HepG2 (cell line): ENCODE measurements around the gene WASHC2C. TPM values are rescaled to one million over a fixed set of nuclear protein-coding genes. Genes with fewer than 3 reads are reported as not detected.

Source experiments
- ATAC-seq: fragments of 200-7000 bp; cut with Tn5 transposase; 3 replicates; pipeline ENCODE4 v1.9.1; 2020; ENCODE audit warnings: mild to moderate bottlenecking, moderate library complexity
- BruUV-seq: library from RNA; stranded (reverse); fragments of 400-500 nt; replicated peaks from 2 replicates; lab custom pipeline; 2021; lab: Mats Ljungman, UMichigan
- CTCF ChIA-PET: fragments of 300-600 bp; formaldehyde crosslinking; extraction: SDS; loops from one replicate; lab custom pipeline; 2021; ENCODE audit warnings: low total read pairs, inconsistent platforms, low intra/inter-chr PET ratio; lab: Yijun Ruan, JAX
- POLR2A ChIA-PET: fragments of 350-600 bp; sonication (Branson Sonifier 250); formaldehyde crosslinking; loops from one replicate; lab custom pipeline; 2020; ENCODE audit warnings: antibody characterized with exemption, inconsistent platforms; lab: Yijun Ruan, JAX
- DNase-seq: peaks from one replicate; pipeline ENCODE4 v3.0.0-alpha.2; 2015; ENCODE audit warnings: low spot score
- FAIRE-seq: peaks from 3 replicates; lab custom pipeline; 2011; peaks lifted over from hg19 to GRCh38; lab: Jason Lieb, UNC
- H2AFZ ChIP-seq: one replicate; pipeline ENCODE4 v1.6.1; 2011; ENCODE audit warnings: low read length, inconsistent platforms
- H3K27ac ChIP-seq: fragments of 300-600 bp; 3 replicates; pipeline ENCODE4 v1.8.0; 2011; ENCODE audit warnings: mixed run types, mild to moderate bottlenecking, mixed read lengths, low read length, inconsistent platforms; ENCODE audit not compliant: insufficient read depth; ENCODE audit errors: extremely low read length
- H3K27me3 ChIP-seq, 2 experiments: fragments of 200-600 bp in 1 of 2; 2 replicates in 1 of 2; 3 replicates in 1 of 2; pipeline versions ENCODE4 v1.6.0 to v1.8.0; 2011; ENCODE audit warnings: low read length in 2 of 2, mild to moderate bottlenecking in 2 of 2, moderate library complexity in 2 of 2, inconsistent platforms in 1 of 2; ENCODE audit not compliant: insufficient read depth in 2 of 2, control insufficient read depth in 1 of 2
- H3K36me3 ChIP-seq, 2 experiments: fragments of 200-600 bp in 1 of 2; replicated peaks in 1 of 2; 2 replicates in 1 of 2; 3 replicates in 1 of 2; pipeline versions ENCODE4 v1.5.1 to v1.8.0; 2011; ENCODE audit warnings: low read length in 2 of 2, inconsistent platforms in 1 of 2; ENCODE audit not compliant: insufficient read depth in 2 of 2, control insufficient read depth in 1 of 2
- H3K4me1 ChIP-seq: 2 replicates; pipeline ENCODE4 v1.5.1; 2012; ENCODE audit warnings: low read length, inconsistent platforms; ENCODE audit not compliant: insufficient read depth
- H3K4me2 ChIP-seq: 2 replicates; pipeline ENCODE4 v1.6.0; 2011; ENCODE audit warnings: low read depth, low read length, inconsistent platforms
- H3K4me3 ChIP-seq, 3 experiments: fragments of 200-600 bp in 1 of 3; sonication (generic), shearing (Covaris generic) in 1 of 3; replicated peaks in 1 of 3; 2 replicates each; pipeline ENCODE4 v1.5.1; 2011 to 2016; ENCODE audit warnings: low read length in 3 of 3, inconsistent platforms in 2 of 3, low read depth in 2 of 3, mild to moderate bottlenecking in 2 of 3, control low read depth in 1 of 3, mixed read lengths in 1 of 3; ENCODE audit not compliant: insufficient read depth in 1 of 3
- H3K79me2 ChIP-seq: one replicate; pipeline ENCODE4 v1.6.1; 2011; ENCODE audit warnings: low read length, inconsistent platforms; ENCODE audit not compliant: insufficient read depth
- H3K9ac ChIP-seq: 2 replicates; pipeline ENCODE4 v1.6.0; 2011; ENCODE audit warnings: mild to moderate bottlenecking, low read depth, low read length, inconsistent platforms; ENCODE audit not compliant: insufficient read depth
- H3K9me3 ChIP-seq: 2 replicates; pipeline ENCODE4 v1.5.1; 2012; ENCODE audit warnings: mild to moderate bottlenecking, low read length
- H4K20me1 ChIP-seq: 2 replicates; pipeline ENCODE4 v1.6.0; 2011; ENCODE audit warnings: inconsistent platforms, mild to moderate bottlenecking, low read length, moderate library complexity; ENCODE audit not compliant: insufficient read depth
- AGO2 ChIP-seq: fragments of 200-400 bp; formaldehyde crosslinking; optimal IDR thresholded peaks from 2 replicates; pipeline ENCODE3; 2017; ENCODE audit warnings: mild to moderate bottlenecking, low read depth, low read length, moderate library complexity
- ATF1 ChIP-seq: IDR thresholded peaks from 2 replicates; pipeline ENCODE4 v1.6.1; 2016; ENCODE audit warnings: mild to moderate bottlenecking, control low read depth
- ELF3 ChIP-seq: IDR thresholded peaks from 2 replicates; pipeline ENCODE4 v1.6.1; 2016; ENCODE audit warnings: missing genetic modification reagents, missing compliant biosample characterization
- GFI1 ChIP-seq: sonication (generic); formaldehyde crosslinking; IDR thresholded peaks from 2 replicates; pipeline ENCODE4 v1.5.0; 2020; ENCODE audit warnings: missing genetic modification reagents, mild to moderate bottlenecking, borderline replicate concordance
- HIVEP1 ChIP-seq: sonication (generic); formaldehyde crosslinking; IDR thresholded peaks from 2 replicates; pipeline ENCODE4 v1.4.0; 2020; ENCODE audit warnings: mild to moderate bottlenecking, missing genetic modification reagents
- MIXL1 ChIP-seq: IDR thresholded peaks from 2 replicates; pipeline ENCODE4 v1.6.1; 2016
- PAX8 ChIP-seq: sonication (generic); formaldehyde crosslinking; IDR thresholded peaks from 2 replicates; pipeline ENCODE4 v1.8.0; 2022; ENCODE audit warnings: mild to moderate bottlenecking, missing genetic modification reagents, borderline replicate concordance
- RFX3 ChIP-seq: IDR thresholded peaks from 2 replicates; pipeline ENCODE4 v1.6.1; 2016; ENCODE audit warnings: missing biosample characterization, missing genetic modification reagents
- RFXANK ChIP-seq: IDR thresholded peaks from 2 replicates; pipeline ENCODE4 v1.6.1; 2016
- SALL1 ChIP-seq: sonication (generic); formaldehyde crosslinking; IDR thresholded peaks from 2 replicates; pipeline ENCODE4 v1.8.0; 2022; ENCODE audit warnings: mild to moderate bottlenecking, missing genetic modification reagents
- SYNCRIP ChIP-seq: fragments of 200-400 bp; formaldehyde crosslinking; IDR thresholded peaks from 2 replicates; pipeline ENCODE4 v1.6.1; 2018; ENCODE audit warnings: mild to moderate bottlenecking, low read depth, low read length; ENCODE audit not compliant: insufficient read depth
- TP53 ChIP-seq: sonication (generic); formaldehyde crosslinking; conservative IDR thresholded peaks from 2 replicates; pipeline ENCODE4 v1.4.0; 2020; ENCODE audit warnings: missing genetic modification reagents
- ZBTB38 ChIP-seq: sonication (generic); formaldehyde crosslinking; IDR thresholded peaks from 2 replicates; pipeline ENCODE4 v1.5.1; 2020; ENCODE audit warnings: mild to moderate bottlenecking, missing genetic modification reagents
- ZBTB8A ChIP-seq: sonication (generic); formaldehyde crosslinking; IDR thresholded peaks from 2 replicates; pipeline ENCODE4 v1.4.0; 2020; ENCODE audit warnings: mild to moderate bottlenecking, low read depth, missing genetic modification reagents, borderline replicate concordance
- ZNF230 ChIP-seq: sonication (generic); formaldehyde crosslinking; IDR thresholded peaks from 2 replicates; pipeline ENCODE4 v1.4.0; 2020; ENCODE audit warnings: mild to moderate bottlenecking, missing genetic modification reagents
- ZNF781 ChIP-seq: sonication (generic); formaldehyde crosslinking; IDR thresholded peaks from 2 replicates; pipeline ENCODE4 v1.5.1; 2020; ENCODE audit warnings: borderline replicate concordance, mild to moderate bottlenecking, missing genetic modification reagents; ENCODE audit errors: not compliant biosample characterization
- WGBS: methylation state at CpG from one replicate; pipeline ENCODE4 v1.1.6; 2017; ENCODE audit warnings: low lambda C conversion rate; 5-methylcytosine and 5-hydroxymethylcytosine counted together
- in situ Hi-C: cut with HindIII; loops from 2 replicates; pipeline ENCODE4 v1.10.0; 2017; ENCODE audit warnings: low pct_unique_long_range_greater_than_20kb; ENCODE audit not compliant: extremely low pct_ligation_motif_present
- intact Hi-C: fragments of 100-400 bp; cut with micrococcal nuclease; formaldehyde crosslinking; loops from one replicate; pipeline ENCODE4 v1.10.0; 2022; ENCODE audit not compliant: unreplicated experiment
- polyA plus RNA-seq, 8 experiments: library from polyadenylated mRNA; depleted of rRNA in 3 of 8; stranded (reverse) in 7 of 8; unstranded in 1 of 8; fragments of >200 nt; fragmentation: Illumina TruSeq in 4 of 8; extraction: Trizol in 4 of 8; gene quantifications; 2 replicates each; pipeline versions ENCODE4 v1.2.1 to v1.2.3, GENCODE V29; 2011 to 2016; ENCODE audit warnings: low read depth in 4 of 8, missing spikeins in 1 of 8, mixed read lengths in 1 of 8; ENCODE audit not compliant: insufficient read depth in 1 of 8
- total RNA-seq, 5 experiments: library from RNA; depleted of rRNA; stranded (reverse); fragments of >200 nt; fragmentation: Illumina TruSeq; extraction: Trizol; gene quantifications; 2 replicates each; pipeline ENCODE4 v1.2.3, GENCODE V29; 2016; ENCODE audit warnings: low read depth in 1 of 5

Gene WASHC2C
- total and polyA plus RNA-seq, 2 of the 13 experiments (the other 11 are each of a cell fraction or from before 2014, with no cell fraction given), result 17.8 to 20.8 TPM

- 65% methylated on average over 3 of the region's 3 CpGs for WGBS
- ChIA-PET CTCF (no interaction called here), POLR2A (no interaction called here)
- Histone ChIP-seq H3K4me3 (no peak overlapping the region), H3K27ac (no peak overlapping the region), H3K36me3 (no peaks in the 10 kb centered on the region), H2AFZ (no peak overlapping the region), H3K79me2 (no peaks in the 10 kb centered on the region), H3K27me3 (no peaks in the 10 kb centered on the region; a peak in 1 of 5 replicates)
- intact Hi-C loops, result no loop called here
- in situ Hi-C loops, result no loop called here
- TF ChIP-seq SALL1 (CRISPR knock-in tag) (no peak), SYNCRIP (no peak), RFX3 (CRISPR knock-in tag) (no peak), GFI1 (CRISPR knock-in tag) (no peak), ATF1 (CRISPR knock-in tag) (no peak), AGO2 (no peak), PAX8 (CRISPR knock-in tag) (no peak), RFXANK (CRISPR knock-in tag) (no peak), ZNF781 (CRISPR knock-in tag) (no peak), TP53 (CRISPR knock-in tag) (no peak), MIXL1 (CRISPR knock-in tag) (no peak), HIVEP1 (CRISPR knock-in tag) (no peak), ZBTB38 (CRISPR knock-in tag) (no peak), ZBTB8A (CRISPR knock-in tag) (no peak), ZNF230 (CRISPR knock-in tag) (no peak), ELF3 (CRISPR knock-in tag) (no peak)
- TF ChIP-seq, all 625 proteins: peak for 0
- ATAC-seq (no peak), FAIRE-seq (no peak), DNase-seq (no peak)
- no peak overlapping the region for H3K4me2 ChIP-seq
- no peaks in the 10 kb centered on the region for H3K4me1 ChIP-seq
- BruUV-seq, result no TSS peak
- H4K20me1 ChIP-seq, result no peaks in the 10 kb centered on the region
- H3K9ac ChIP-seq, result no peak overlapping the region
- no peaks in the 10 kb centered on the region for H3K9me3 ChIP-seq
Measured at GRCh38 chr10:45817912-45818311, 90.8 kb downstream of the WASHC2C start.
